Stimulated activated CD4-positive, alpha-beta T cell treated with anti-CD3 and anti-CD28 coated beads, Interleukin-4, amount 100 ng/mL, for 48 hours (primary cell): Measurements from ENCODE around the gene GPR107.

Source experiments
- DNase-seq, 2 donors: peaks; one replicate each; pipeline ENCODE4 v3.0.0-alpha.2; 2020; ENCODE audit warnings: low read depth in 2 of 2

GPR107 gene

DNA sequence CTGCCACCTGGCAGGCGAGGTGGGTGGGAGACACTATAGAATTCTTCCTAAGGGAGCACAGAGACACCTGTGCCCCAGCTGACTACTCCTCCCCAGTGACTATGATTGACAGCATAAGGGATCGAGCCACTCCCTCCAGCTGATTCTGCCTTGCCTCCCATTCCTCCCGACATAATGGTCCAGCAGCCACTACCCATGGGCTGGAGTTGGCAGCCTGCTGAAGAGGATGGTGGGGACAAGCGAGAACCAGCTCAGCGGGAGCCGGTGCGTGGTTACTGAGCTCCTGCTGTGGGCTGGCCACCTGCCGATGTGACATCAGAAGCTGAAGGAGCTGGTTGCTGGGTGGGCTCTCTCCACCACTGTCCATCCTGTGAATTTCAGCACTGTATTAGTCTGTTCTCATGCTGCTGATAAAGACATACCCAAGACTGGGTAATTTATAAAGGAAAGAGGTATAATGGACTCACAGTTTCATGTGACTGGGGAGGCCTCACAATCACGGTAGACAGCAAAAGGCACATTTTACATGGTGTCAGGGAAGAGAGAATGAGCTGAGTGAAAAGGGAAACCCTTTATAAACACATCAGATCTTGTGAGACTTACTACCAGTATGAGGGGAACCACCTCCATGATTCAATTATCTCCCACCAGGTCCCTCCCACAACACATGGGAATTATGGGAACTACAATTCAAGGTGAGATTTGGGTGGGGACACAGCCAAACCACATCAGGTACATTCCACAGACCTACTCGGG is 106.4 kb downstream of the GPR107 start:
- no peak for DNase-seq

DNA sequence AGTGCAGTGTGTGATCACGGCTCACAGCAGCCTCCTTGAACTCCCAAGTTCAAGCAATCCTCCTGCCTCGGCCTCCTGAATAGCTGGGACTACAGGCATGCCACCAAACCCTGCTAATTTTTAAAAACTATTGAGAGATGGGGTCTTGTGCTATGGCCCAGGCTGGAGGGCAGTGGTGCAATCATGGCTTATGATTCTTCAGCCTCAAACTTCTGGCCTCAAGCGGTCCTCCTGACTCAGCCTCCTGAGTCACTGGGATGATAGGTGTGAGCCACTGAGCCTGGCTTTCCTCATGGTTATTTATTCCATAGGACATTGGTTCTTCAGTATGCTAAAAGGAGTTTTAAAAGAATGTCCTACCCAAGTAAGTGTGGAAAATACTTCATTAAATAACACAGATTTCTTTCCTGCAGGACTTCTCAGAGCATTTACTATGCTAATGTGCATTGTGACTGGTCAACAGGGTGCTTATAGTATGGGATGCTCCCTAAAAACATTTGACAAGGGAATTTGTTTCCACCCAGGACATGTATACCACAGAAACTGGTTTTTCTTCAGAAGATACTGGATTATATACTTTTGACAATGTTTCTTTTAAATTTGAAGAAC is 107.3 kb downstream of the GPR107 start:
- DNase-seq = no peak

GRCh38 chr9:130165579-130165978 is 111.9 kb downstream of the GPR107 start:
- no peak for DNase-seq

DNA sequence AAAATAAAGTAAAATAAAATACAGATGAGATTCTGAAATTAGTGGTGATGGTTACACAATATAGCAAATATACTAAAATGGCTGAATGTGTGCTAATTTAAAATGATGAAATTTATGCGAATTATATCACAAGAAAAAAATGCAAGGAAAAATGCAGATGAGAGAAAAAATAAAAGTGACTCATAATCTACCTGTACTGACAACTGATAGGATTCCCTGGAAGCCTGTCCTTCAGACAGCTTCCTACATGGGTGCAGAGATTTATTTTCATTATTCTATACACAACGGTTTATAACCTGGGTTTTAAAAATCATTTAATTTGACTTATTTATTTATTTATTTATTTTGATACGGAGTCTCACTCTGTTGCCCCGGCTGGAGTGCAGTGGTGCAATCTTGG is 112.7 kb downstream of the GPR107 start:
- no peak for DNase-seq

GRCh38 chr9:130167927-130168326 is 114.2 kb downstream of the GPR107 start:
- DNase-seq = no peak

GRCh38 chr9:130171226-130172148 is 117.8 kb downstream of the GPR107 start:
- no peak for DNase-seq

DNA sequence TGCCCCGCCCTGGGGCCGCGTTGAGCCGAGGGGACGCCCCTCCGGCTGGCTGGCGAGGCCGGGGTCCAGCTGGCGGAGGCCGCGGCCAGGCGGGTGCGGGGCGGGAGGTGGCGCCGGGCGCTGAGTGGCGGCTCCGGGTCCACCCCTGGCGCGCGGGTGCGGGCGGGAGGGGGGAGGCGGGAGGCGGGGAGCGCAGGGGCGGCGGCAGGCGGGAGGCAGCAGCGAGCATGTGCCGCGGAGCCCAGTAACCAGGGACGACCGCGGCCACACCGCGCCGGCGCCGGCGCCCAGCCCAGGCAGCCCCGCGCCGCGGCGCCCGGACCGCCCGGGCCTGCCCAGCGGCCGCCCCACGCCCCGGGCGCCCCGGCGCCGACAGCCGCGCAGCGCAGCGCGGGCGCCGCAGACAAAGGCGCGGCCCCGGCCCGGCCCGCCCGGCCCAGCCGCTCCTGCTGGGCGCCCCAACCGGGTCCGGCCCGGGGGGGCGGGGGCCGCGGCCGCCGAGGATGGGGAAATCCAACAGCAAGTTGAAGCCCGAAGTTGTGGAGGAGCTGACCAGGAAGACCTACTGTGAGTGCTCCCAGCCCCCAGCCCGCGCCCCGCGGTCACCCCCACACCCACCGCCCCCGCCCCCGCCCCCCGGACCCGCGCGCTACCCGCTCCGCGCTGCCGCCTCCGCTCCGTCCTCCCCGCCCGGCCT is 118.6 kb downstream of the GPR107 start, which contains the start of gene NCS1:
Gene NCS1 (plus strand): TSS at position 244 of the 697 bp plus-strand sequence. CDS start 260 bp downstream, at position 504.
- peak; percentile 42 to 48 for DNase-seq

DNA sequence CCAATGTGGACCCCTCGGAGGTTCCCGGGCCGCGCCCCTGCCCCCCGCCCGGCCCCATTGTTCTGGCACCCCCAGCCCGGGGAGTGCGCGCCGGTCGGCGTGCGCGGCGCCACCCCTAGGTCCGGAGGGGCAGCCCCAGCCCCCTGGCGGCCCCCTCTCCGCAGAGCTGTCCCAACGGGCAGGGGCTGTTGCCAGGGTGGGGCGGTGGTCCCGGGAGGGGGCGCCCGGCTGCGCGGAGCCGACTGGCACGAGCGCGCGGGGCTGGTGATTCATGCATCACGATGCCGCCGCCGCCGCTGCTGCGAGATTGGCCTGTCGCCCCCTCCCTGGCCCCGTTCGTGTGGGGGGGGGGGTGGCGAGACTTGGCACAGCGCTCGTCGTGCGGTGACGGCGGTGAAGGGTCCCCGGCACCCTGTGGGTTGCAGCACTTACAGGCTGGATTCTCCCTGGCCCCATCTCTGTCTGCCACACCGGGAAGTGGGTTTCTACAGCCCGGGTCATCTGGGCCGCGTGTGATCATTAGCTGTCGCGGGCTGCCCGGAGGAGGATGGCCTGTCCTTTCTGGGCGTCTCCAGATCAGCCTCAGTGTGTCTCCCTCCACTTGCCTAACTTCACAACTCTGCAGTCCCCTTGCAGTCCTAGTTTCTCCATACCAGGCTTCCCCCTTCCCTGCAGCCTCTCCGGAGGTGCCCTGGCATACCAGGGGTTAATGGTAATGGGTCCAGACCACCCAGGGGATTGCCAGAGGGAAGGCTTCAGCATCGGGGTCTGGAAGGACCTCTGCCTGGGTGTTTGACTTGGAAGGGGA is 119.4 kb downstream of the GPR107 start:
- peak in 1 of 2 donors; percentile 23 for DNase-seq

DNA sequence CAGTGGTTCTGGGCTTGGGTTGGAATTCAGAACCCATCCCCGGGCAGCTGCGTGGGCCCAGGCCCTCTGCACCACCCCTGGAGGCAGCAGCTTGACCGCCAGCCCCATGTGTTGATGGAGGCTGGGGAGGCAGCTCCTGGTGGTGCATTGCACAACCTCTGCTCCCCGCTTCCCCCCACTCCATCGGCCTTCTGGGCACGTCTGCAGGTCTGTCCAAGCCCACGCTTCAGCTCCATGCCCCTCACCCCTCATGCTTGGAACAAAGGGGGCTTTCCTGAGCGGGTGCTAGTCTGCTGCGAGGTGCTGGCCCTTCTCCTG is 119.9 kb downstream of the GPR107 start:
- DNase-seq = no peak

GRCh38 chr9:130174025-130174424 is 120.3 kb downstream of the GPR107 start:
- no peak for DNase-seq

DNA sequence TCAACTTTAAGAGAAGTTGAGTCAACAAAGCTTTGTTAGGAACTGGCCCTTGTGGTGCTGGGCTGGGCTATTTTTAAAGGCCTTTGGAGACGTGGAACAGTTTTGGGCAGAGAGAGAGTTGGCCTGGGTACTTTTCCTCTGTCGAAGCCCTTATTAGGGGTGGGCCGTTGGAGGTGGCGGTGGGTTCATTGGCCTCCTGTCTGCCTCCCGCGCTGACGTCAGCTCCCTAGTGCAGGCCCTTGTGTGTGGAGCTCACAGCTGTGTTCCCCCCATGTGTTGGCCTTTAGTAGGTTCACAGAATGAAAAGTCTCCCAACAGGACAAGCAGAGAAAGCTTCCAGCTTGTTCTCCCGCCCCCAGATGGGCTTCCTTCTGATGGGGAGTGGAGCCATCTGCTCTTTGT is 121.2 kb downstream of the GPR107 start:
- no peak for DNase-seq

DNA sequence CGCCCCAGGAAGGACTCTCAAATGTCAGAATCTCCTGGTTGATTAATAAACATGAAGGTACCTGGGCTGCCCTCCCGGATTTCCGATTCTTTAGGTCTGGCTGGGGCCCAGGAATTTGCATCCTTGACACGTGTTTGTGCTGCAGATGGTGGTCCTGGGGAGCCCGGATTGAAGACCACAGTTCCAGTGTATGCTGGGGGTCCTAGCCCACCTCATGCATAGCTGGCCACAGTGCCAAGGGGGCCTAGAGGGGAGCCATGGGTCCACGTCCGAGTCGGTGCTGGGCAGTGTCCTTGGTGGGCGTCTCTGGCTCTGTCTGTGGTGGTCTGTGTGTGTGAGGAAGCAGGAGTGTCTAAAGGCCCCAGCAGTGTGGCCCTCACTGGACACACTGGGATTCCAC is 121.6 kb downstream of the GPR107 start:
- no peak for DNase-seq

GRCh38 chr9:130176760-130177159 is 123.1 kb downstream of the GPR107 start:
- no peak for DNase-seq

- DNase-seq = no peak
Observed at GRCh38 chr9:130177898-130178805, 124.4 kb downstream of the GPR107 start.

DNA sequence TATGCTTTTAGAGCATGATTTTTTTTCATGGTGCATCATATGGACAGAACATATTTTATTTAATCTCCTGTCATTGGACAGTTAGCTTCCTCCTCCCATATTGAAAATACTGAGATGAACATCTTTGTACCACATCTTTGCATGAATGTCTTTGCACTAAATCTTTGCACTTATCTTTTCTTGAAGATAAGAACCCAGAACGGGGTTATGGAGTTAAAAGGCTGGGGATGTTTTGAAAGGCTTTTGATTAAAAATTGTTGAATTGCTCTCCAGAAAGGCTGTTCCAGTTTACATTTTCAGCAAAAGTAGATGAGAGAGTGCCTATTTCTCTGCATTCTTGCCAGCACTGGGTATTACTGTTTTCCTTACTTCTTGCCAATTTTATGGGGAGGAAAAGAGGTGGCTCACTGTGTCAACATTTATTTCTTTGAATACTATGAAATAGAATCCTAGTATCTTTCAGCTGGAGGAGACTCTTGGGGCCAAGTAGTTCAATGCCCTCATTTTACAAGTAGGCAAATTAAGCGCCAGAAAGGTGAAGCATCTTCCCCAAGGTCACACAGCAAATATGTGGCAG is 125.7 kb downstream of the GPR107 start:
- no peak for DNase-seq

DNA sequence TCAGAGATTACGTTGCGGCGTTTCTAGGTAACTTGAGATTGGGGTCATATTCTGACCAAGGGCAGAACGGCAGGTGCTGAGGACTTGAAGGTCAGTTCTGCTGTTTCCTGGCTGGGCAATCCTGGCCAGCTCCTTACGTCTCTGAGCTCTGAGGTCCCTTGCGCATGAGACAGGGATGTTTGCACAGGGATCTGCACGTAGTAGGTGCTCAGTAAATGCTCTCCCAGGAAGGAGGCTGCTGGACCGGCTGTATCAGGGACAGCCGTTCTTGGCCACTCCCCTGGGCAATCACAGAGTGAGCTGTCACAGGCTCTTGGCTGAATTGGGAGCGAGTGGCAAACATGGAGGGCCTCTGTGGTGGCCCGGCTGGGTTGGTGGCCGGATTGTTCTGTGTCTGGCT is 126.8 kb downstream of the GPR107 start:
- DNase-seq = no peak

GRCh38 chr9:130181678-130182380 is 128.1 kb downstream of the GPR107 start:
- no peak for DNase-seq

DNA sequence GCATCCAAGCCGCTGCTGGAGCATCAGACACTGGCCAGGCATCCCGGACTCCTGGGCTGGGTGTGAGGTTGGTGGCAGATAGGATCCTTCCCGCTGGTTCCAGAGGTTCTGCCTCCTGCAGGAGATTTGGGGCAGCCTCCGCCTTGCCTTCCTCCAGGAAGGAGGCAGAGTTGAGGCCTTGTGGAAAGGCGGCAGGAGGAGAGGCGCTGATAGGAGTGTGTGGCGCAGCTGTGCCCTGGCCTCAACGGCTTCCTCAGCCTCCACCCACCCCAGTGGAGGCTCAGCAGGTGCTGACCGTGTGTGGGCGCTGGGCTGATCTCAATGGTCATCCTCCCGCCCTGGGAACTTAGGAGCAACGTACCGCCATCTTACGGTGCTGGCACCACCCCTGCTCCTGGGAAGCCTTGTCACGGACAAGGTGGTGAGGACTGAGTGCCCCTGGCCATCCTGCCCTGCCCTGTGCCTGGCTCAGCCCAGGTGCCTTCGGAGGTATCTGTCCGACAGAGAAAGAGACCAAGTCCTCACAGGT is 128.7 kb downstream of the GPR107 start:
- DNase-seq = no peak
